Right renal cortex interstitium (tissue), 3 donors: ENCODE measurements around the gene FHL1. TPM values are rescaled to one million over a fixed set of nuclear protein-coding genes. Genes with fewer than 3 reads are reported as not detected.
"Not testable (repeated sequence)": the region's sequence is repeated elsewhere in the genome, so short reads cannot be mapped to it uniquely, and the experiment has no call there.

Experiments
- DNase-seq, 3 donors: peaks; one replicate each; pipeline ENCODE4 v3.0.0-alpha.2; 2013; ENCODE audit warnings: low read depth in 3 of 3, low spot score in 2 of 3
- polyA plus RNA-seq, 3 donors: library from polyadenylated mRNA; unstranded; fragments of 120-200 nt; gene quantifications; one replicate each; pipeline ENCODE4 v1.2.1, GENCODE V29; 2013; ENCODE audit not compliant: insufficient read length in 3 of 3

FHL1 gene
- polyA plus RNA-seq, 3 donors: 61.8 to 64.8 (median 62.9) TPM

GRCh38 chrX:136146614-136147314 lies 569 bp upstream of the FHL1 start:
- no peak for DNase-seq

- no peak for DNase-seq
Measured at GRCh38 chrX:136147976-136148375, 643 bp downstream of the FHL1 start.

- no peak for DNase-seq
Measured at GRCh38 chrX:136148391-136148790, 1.1 kb downstream of the FHL1 start.

GRCh38 chrX:136154998-136155397 lies 7.7 kb downstream of the FHL1 start:
- no peak for DNase-seq

GRCh38 chrX:136156560-136157117 lies 9.3 kb downstream of the FHL1 start:
- DNase-seq: no peak

- DNase-seq: no peak
Measured at GRCh38 chrX:136157187-136157586, 9.9 kb downstream of the FHL1 start.

- DNase-seq: no peak
Measured at GRCh38 chrX:136158685-136159084, 11.4 kb downstream of the FHL1 start.

GRCh38 chrX:136159611-136160025 lies 12.3 kb downstream of the FHL1 start:
- DNase-seq: no peak

GRCh38 chrX:136162827-136163570 lies 15.7 kb downstream of the FHL1 start:
- DNase-seq: no peak

GRCh38 chrX:136163689-136164088 lies 16.4 kb downstream of the FHL1 start:
- DNase-seq: no peak

GRCh38 chrX:136165406-136165805 lies 18.1 kb downstream of the FHL1 start:
- no peak for DNase-seq

- no peak for DNase-seq
Measured at GRCh38 chrX:136166221-136166855, 19.0 kb downstream of the FHL1 start.

- DNase-seq: not testable (repeated sequence)
Measured at GRCh38 chrX:136167989-136168388, 20.7 kb downstream of the FHL1 start.

- DNase-seq: no peak
Measured at GRCh38 chrX:136168929-136169735, 21.8 kb downstream of the FHL1 start.

- DNase-seq: no peak
Measured at GRCh38 chrX:136170139-136170800, 22.9 kb downstream of the FHL1 start.

GRCh38 chrX:136171420-136171819 lies 24.1 kb downstream of the FHL1 start:
- no peak for DNase-seq

GRCh38 chrX:136176399-136176825 lies 29.1 kb downstream of the FHL1 start:
- DNase-seq: no peak

- DNase-seq: no peak
Measured at GRCh38 chrX:136179133-136179532, 31.8 kb downstream of the FHL1 start.

GRCh38 chrX:136182414-136182813 lies 35.1 kb downstream of the FHL1 start:
- no peak for DNase-seq

GRCh38 chrX:136183172-136183571 lies 35.8 kb downstream of the FHL1 start:
- DNase-seq: no peak
